ACC112 (cell line): ENCODE measurements around the gene DOK5.

Experiments
- H2AFZ ChIP-seq: fragments of 200-600 bp; sonication (generic); one replicate; pipeline ENCODE4 v1.6.0; 2017; ENCODE audit warnings: antibody characterized with exemption, low read length; ENCODE audit not compliant: unreplicated experiment
- H3K27ac ChIP-seq: fragments of 200-600 bp; sonication (generic); 2 replicates; pipeline ENCODE4 v1.5.1; 2014; ENCODE audit warnings: low read depth, mild to moderate bottlenecking, antibody characterized with exemption, low read length, moderate library complexity
- H3K27me3 ChIP-seq: fragments of 200-600 bp; sonication (generic); 2 replicates; pipeline ENCODE4 v1.6.1; 2014; ENCODE audit warnings: mild to moderate bottlenecking, antibody characterized with exemption, low read length, moderate library complexity, mixed read lengths; ENCODE audit not compliant: insufficient read depth
- H3K36me3 ChIP-seq: fragments of 200-600 bp; sonication (generic); 2 replicates; pipeline ENCODE4 v1.6.1; 2016; ENCODE audit warnings: mild to moderate bottlenecking, antibody characterized with exemption, low read length, moderate library complexity, mixed read lengths; ENCODE audit not compliant: insufficient read depth
- H3K4me1 ChIP-seq: fragments of 200-600 bp; sonication (generic); one replicate; pipeline ENCODE4 v1.6.1; 2016; ENCODE audit warnings: low read length, mixed read lengths; ENCODE audit not compliant: insufficient read depth, unreplicated experiment, control insufficient read depth
- H3K4me3 ChIP-seq: fragments of 200-600 bp; sonication (generic); 2 replicates; pipeline ENCODE4 v1.5.1; 2014; ENCODE audit warnings: mild to moderate bottlenecking, low read depth, low read length
- H3K79me2 ChIP-seq: fragments of 200-600 bp; sonication (generic); one replicate; pipeline ENCODE4 v1.6.0; 2016; ENCODE audit warnings: low read length; ENCODE audit not compliant: control insufficient read depth, unreplicated experiment, insufficient read depth

Gene DOK5

DNA sequence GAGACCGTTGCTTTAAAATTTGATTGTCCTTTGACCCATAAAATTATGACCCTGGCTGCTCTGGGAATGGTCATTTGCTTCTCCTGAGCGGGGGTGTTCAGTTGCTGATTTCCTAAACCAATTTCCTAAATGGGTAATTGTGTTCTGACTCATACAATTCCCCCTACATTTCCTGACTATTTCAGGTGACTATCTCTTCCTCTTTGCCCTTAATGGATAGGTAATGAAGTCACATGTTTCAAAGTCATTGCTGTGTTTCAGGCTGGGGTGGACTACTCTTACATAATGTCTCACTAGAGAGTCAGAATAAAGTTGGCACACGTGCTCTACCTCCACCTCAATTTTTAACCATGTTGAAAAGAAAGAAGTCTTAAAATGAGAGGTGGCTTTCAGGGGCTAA, 109.8 kb downstream of the DOK5 start:
- no peak overlapping the region for H3K4me3 ChIP-seq
- H3K4me1 ChIP-seq, result no peaks in the 10 kb centered on the region
- no peaks in the 10 kb centered on the region for H3K27me3 ChIP-seq
- no peaks in the 10 kb centered on the region for H3K79me2 ChIP-seq
- no peak overlapping the region for H2AFZ ChIP-seq
- H3K27ac ChIP-seq, result no peak overlapping the region
- no peaks in the 10 kb centered on the region for H3K36me3 ChIP-seq

DNA sequence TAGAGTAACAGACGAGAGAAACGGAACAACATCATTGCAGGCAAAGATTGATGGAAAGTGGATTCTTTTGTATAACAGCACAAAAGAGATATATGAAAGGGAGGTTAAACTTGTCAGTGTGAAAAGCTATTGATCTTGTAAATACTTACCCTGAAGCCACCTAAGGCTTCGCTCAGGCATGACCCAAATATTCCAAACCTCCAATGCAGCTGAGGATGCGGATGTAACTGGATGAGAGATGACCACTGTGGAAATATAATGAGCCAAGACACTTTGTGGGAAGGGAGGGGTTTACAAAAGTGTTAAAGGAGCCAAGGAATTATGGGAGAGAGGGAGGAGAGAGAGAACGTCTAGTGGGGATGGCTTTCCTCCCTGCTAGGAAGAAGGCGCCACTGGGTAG, 112.0 kb downstream of the DOK5 start:
- H2AFZ ChIP-seq, result no peak overlapping the region

DNA sequence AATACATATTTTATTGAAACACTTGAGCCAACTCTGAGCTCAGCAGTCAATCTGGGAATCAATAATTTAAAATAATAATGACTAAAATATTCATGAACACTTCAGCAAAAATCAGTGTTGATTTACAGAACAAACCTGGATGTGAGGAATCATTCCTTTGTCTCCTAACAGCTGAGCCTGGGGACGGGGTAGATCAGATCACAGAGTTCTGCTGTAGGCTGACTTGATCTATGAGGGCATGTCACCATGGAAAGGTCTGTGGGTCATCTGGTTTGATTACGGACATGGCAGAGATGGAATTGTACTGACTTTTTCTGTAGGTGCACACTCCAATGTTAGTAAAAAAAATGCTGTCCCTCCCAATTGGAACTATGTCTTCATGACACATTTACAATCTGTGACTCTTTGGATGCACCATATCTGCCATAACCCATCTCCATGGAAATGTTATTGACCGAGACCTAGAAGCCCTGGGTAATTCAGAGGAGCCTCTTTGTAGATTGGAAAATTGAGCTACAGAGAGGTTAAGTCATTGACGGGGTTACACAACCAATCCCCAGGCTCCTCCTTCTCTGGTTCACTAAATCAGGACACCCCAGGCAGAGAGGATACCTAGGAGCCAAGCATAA, 114.1 kb downstream of the DOK5 start:
- Histone ChIP-seq H3K79me2 (no peaks in the 10 kb centered on the region), H3K27ac (no peak overlapping the region), H3K4me1 (no peaks in the 10 kb centered on the region)

More for the DNA sequence above, 112.0 kb downstream of the DOK5 start:
- Histone ChIP-seq H3K4me1 (no peaks in the 10 kb centered on the region), H3K4me3 (no peak overlapping the region), H3K79me2 (no peaks in the 10 kb centered on the region), H3K36me3 (no peaks in the 10 kb centered on the region), H3K27me3 (no peaks in the 10 kb centered on the region), H3K27ac (no peak overlapping the region)

DNA sequence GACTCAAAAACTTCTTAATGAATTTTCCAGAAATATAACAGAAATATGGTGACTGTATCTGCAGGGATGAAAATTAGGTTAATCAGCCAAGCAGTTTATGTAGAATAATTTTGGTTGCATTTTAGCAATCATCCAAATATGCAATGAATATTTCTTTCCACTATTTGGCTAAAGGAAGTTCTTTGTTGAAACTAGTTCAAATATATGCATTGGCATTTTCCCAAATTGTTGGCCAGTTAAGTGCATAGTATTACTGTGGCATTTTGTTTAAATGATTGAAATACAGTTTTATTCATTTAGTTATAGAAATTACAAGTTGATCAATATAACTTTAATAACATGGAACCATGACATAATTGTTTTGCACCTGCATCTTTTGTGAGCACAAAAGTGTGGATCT, 115.5 kb downstream of the DOK5 start:
- H3K27ac ChIP-seq, result no peak overlapping the region
- H3K79me2 ChIP-seq, result no peaks in the 10 kb centered on the region
- H2AFZ ChIP-seq, result no peak overlapping the region
- no peaks in the 10 kb centered on the region for H3K27me3 ChIP-seq
- H3K4me3 ChIP-seq, result no peak overlapping the region
- H3K4me1 ChIP-seq, result no peaks in the 10 kb centered on the region
- no peaks in the 10 kb centered on the region for H3K36me3 ChIP-seq

More for the DNA sequence above, 114.1 kb downstream of the DOK5 start:
- Histone ChIP-seq H2AFZ (no peak overlapping the region), H3K27me3 (no peaks in the 10 kb centered on the region), H3K36me3 (no peaks in the 10 kb centered on the region), H3K4me3 (no peak overlapping the region)

DNA sequence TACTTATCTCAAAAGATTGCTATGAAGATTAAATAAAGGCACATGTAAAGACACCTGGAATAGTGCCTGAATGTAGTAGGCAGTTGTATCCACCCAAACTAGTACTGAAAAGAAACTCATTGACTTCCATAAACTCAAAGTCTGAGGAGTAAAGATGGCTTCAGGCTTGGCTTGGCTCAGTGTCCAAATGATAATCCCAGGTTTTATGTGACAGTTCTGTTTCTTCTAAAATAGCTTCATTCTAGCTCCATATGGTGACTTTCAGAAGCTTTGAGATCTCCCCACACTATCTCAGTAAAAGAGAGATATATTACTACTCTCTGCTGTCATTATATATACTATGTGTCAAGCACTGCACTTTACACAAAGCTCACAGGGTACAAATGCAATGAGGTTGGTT, 121.3 kb downstream of the DOK5 start:
- Histone ChIP-seq H3K4me3 (no peak overlapping the region), H3K4me1 (no peaks in the 10 kb centered on the region), H3K79me2 (no peaks in the 10 kb centered on the region), H2AFZ (no peak overlapping the region), H3K27ac (no peak overlapping the region), H3K27me3 (no peaks in the 10 kb centered on the region), H3K36me3 (no peaks in the 10 kb centered on the region)

DNA sequence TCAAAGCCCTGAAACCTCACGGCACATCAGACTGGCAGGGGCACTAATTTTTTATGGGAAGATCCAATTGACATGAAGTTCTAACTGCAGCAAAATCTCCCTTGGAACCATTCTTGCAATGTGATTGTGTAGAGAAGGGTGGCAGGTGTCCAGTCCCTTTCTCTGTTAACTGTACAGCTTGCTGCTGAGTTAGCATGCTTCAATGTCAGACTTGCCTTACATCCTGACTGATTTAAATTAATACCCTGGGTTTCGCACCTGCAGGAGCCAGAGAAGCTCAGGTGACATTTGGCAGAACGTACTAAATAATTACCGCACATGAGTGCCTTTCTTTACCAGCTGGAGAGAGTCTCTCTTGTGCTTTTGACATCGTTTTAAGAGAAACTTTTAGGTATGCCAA, 123.0 kb downstream of the DOK5 start:
- no peaks in the 10 kb centered on the region for H3K4me1 ChIP-seq
- no peak overlapping the region for H3K27ac ChIP-seq
- H2AFZ ChIP-seq, result no peak overlapping the region
- no peaks in the 10 kb centered on the region for H3K27me3 ChIP-seq
- no peaks in the 10 kb centered on the region for H3K79me2 ChIP-seq
- no peak overlapping the region for H3K4me3 ChIP-seq
- H3K36me3 ChIP-seq, result no peaks in the 10 kb centered on the region

DNA sequence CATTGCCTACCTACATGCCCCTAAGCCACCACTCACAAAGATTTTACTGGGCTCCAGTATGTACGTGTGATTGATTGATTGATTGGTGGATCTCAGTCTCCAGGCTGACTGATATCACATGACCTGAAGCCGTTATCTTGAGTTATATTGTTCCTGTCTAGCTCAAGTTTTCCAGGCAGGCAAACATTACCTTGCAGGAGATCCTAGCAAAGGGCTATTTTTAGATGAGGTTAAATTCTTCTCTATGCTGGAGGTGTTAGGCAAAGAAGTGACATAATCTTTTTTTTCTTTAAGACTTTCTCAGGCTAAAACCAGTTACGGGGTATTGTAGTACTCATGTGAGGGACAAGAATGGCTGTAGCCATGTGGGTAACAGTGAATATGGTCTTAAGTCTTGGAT, 125.2 kb downstream of the DOK5 start:
- Histone ChIP-seq H3K4me3 (no peak overlapping the region), H2AFZ (no peak overlapping the region), H3K27me3 (no peaks in the 10 kb centered on the region), H3K4me1 (no peaks in the 10 kb centered on the region), H3K36me3 (no peaks in the 10 kb centered on the region), H3K79me2 (no peaks in the 10 kb centered on the region), H3K27ac (no peak overlapping the region)

DNA sequence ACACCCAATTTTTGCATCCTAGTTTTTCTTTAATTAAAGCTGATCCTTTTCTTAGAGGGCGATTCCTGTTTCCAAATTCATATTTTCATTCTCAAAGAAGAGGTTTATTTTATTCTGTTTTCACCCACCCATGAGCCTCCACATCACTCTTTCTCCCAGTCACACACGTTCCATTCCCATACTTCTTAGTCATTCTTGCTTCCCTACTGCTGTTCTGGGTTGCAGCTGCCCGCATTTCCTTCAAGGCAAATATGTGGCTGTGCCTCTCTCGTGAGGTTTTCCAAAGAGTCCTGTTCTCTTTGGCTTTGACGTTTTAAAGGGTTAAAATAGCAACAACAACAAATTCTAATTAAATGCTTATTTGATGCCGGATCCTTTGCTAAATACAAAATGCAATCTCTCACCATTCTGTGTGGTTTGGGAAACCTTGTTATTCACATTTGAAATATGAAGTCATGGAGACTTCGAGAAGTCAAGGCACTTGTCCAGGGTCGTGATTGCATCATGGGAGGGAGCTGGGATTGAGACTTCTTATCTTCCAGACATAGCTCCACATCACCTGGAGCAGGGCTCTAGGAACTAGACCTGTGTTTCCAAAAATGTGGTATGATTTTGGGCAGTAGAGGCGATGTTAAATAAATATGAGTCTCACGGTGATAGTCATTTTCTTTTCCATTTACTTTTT, 126.6 kb downstream of the DOK5 start:
- Histone ChIP-seq H3K27me3 (no peaks in the 10 kb centered on the region), H3K4me3 (no peak overlapping the region), H3K4me1 (no peaks in the 10 kb centered on the region), H3K79me2 (no peaks in the 10 kb centered on the region), H3K36me3 (no peaks in the 10 kb centered on the region), H2AFZ (no peak overlapping the region), H3K27ac (no peak overlapping the region)

DNA sequence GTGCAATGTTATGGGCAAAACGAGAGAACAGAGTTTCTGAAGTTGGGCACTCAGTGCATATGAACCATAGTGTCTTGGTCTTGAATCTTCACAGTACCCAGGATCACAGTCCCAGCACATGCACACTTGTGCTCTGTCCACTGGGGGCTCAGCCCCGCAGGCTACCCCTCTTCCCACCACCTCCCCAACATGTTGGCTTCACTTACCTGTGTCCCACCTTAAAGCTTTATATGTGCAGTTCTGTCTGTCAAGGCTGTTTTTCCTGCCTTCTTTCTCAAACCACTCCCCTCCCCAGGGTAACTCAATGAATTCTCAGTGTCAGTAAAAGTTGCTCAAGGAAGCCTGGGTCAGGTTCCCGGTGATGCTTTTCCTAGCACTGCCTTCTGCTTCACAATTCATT, 129.9 kb downstream of the DOK5 start:
- H3K27me3 ChIP-seq, result no peaks in the 10 kb centered on the region
- H3K4me1 ChIP-seq, result no peaks in the 10 kb centered on the region
- H2AFZ ChIP-seq, result no peak overlapping the region
- H3K79me2 ChIP-seq, result no peaks in the 10 kb centered on the region
- no peak overlapping the region for H3K27ac ChIP-seq
- no peaks in the 10 kb centered on the region for H3K36me3 ChIP-seq
- H3K4me3 ChIP-seq, result no peak overlapping the region

DNA sequence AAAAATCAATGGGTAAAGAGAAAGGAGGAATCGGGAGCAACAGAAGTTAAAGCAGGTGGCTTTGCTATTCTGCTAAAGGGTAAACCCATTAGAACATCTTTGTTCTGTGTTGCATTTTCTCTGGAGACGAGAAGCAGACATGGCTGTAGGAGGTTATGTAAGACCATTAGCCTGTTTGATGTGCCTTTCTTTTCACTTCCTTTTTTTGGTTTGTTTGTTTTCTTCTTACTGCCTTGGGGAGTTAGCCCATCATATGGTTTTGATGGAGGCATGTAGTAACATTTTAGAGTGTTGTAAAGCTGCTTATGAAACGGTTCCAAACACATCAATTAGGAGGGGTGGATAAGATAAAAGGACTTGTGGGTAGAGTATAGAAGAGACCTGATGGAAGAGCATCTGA, 131.0 kb downstream of the DOK5 start:
- H2AFZ ChIP-seq, result no peak overlapping the region

DNA sequence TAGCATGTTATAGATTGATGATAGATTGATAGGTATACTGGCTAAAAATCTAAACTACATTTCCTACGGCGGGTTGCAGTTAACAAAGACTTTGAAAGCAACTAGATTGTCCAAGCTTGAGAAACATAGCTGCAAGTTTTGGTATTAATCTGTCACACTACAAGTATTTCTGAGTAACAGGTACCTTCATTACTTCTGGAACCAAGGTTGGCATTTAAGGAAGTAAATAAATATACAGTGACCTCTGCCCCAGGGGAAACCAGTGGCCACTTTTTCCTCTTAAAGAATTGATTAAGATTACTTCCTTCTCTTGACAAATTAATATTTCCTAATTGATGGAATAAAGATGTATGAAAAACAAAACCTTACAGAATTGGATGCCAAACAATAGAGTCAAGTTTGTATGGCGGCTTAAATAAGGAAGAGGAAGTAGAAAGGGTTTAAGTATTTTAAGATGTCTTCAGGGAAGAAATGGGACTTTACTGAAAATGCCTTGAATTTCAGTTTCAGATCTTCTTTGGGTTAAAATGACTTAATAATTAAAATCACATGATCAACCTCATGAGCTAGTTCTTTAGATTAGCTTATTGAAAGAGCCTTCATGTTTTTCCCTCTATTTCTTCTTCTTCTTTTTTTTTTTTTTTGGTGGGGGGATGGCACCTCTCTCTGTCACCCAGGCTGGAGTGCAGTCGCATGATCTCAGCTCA, 132.8 kb downstream of the DOK5 start:
- H3K4me1 ChIP-seq, result no peaks in the 10 kb centered on the region
- no peak overlapping the region for H3K27ac ChIP-seq
- H3K79me2 ChIP-seq, result no peaks in the 10 kb centered on the region
- H3K36me3 ChIP-seq, result no peaks in the 10 kb centered on the region
- H3K27me3 ChIP-seq, result no peaks in the 10 kb centered on the region
- H2AFZ ChIP-seq, result no peak overlapping the region
- H3K4me3 ChIP-seq, result no peak overlapping the region

More for the DNA sequence above, 131.0 kb downstream of the DOK5 start:
- Histone ChIP-seq H3K4me3 (no peak overlapping the region), H3K79me2 (no peaks in the 10 kb centered on the region), H3K27ac (no peak overlapping the region), H3K4me1 (no peaks in the 10 kb centered on the region), H3K36me3 (no peaks in the 10 kb centered on the region), H3K27me3 (no peaks in the 10 kb centered on the region)
